HCT116 (cell line): ENCODE results near the gene NALCN.

Experiments
- CEBPB ChIP-seq: IDR thresholded peaks from 2 replicates; pipeline ENCODE4 v1.6.1; 2012; ENCODE audit warnings: low read depth
- EGR1 ChIP-seq: IDR thresholded peaks from 2 replicates; pipeline ENCODE4 v1.6.1; 2012; ENCODE audit warnings: low read depth
- EZH2 ChIP-seq: fragments of 200-600 bp; sonication (generic); IDR thresholded peaks from 2 replicates; pipeline ENCODE4 v1.6.1; 2017; ENCODE audit warnings: antibody characterized with exemption, mixed run types
- EZH2phosphoT487 ChIP-seq: fragments of 200-600 bp; IDR thresholded peaks from 2 replicates; pipeline ENCODE4 v1.6.1; 2018; ENCODE audit warnings: antibody characterized with exemption, borderline replicate concordance
- POLR2A ChIP-seq: IDR thresholded peaks from 2 replicates; pipeline ENCODE4 v1.7.0; 2011; ENCODE audit warnings: borderline replicate concordance; ENCODE audit not compliant: insufficient read depth, insufficient read length; ENCODE audit errors: extremely low read depth
- POLR2AphosphoS5 ChIP-seq: IDR thresholded peaks from 2 replicates; pipeline ENCODE4 v1.6.1; 2011; ENCODE audit warnings: mild to moderate bottlenecking, low read depth, low read length, moderate library complexity
- RAD21 ChIP-seq: IDR thresholded peaks from 2 replicates; pipeline ENCODE4 v1.6.1; 2012; ENCODE audit warnings: low read depth, mild to moderate bottlenecking
- SRF ChIP-seq: IDR thresholded peaks from 2 replicates; pipeline ENCODE4 v1.6.1; 2012; ENCODE audit warnings: low read depth
- YY1 ChIP-seq: IDR thresholded peaks from 2 replicates; pipeline ENCODE4 v1.6.1; 2011; ENCODE audit warnings: low read length, low read depth, moderate library complexity, mild to moderate bottlenecking; ENCODE audit not compliant: insufficient replicate concordance; ENCODE audit errors: extremely low read depth
- TF ChIP-seq, protein P1 (sequence below), 3 experiments: fragments of 200-600 bp in 1 of 3; sonication (generic) in 1 of 3; IDR thresholded peaks in 2 of 3; conservative IDR thresholded peaks in 1 of 3; 2 replicates each; pipeline ENCODE4 v1.5.1; 2012 to 2017; ENCODE audit warnings: low read depth in 2 of 3, low read length in 2 of 3, antibody characterized with exemption in 1 of 3, borderline replicate concordance in 1 of 3, control low read depth in 1 of 3, mild to moderate bottlenecking in 1 of 3, mixed read lengths in 1 of 3, mixed run types in 1 of 3, moderate library complexity in 1 of 3; ENCODE audit not compliant: insufficient read depth in 1 of 3
- TF ChIP-seq, protein P2 (sequence below): IDR thresholded peaks from 2 replicates; pipeline ENCODE4 v1.6.1; 2012; ENCODE audit warnings: low read depth

DNA sequence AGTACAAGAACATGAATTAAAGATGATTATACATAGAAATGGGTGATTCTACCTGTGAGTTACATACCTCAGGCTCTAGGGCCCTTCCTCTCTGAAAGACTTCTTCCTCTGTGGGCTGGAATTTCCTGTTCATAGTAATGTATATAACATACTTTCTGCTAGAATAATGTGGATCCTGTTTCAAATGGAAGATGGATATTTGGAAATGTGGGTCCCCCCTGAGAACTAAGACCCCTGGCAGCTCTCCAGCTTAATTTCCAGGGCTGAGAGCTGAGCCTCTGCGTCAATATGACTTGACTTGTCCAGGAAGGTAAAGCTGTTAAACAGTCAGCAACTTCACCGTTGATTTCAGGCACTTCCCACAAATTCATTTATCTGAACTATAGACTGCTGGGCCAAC is 296.3 kb downstream of the NALCN start:
- TF ChIP-seq EGR1 (no peak), SRF (no peak), EZH2 (no peak), EZH2phosphoT487 (no peak), POLR2AphosphoS5 (no peak), CEBPB (no peak), YY1 (no peak), POLR2A (no peak), RAD21 (no peak)
- TF ChIP-seq, protein P1, sequence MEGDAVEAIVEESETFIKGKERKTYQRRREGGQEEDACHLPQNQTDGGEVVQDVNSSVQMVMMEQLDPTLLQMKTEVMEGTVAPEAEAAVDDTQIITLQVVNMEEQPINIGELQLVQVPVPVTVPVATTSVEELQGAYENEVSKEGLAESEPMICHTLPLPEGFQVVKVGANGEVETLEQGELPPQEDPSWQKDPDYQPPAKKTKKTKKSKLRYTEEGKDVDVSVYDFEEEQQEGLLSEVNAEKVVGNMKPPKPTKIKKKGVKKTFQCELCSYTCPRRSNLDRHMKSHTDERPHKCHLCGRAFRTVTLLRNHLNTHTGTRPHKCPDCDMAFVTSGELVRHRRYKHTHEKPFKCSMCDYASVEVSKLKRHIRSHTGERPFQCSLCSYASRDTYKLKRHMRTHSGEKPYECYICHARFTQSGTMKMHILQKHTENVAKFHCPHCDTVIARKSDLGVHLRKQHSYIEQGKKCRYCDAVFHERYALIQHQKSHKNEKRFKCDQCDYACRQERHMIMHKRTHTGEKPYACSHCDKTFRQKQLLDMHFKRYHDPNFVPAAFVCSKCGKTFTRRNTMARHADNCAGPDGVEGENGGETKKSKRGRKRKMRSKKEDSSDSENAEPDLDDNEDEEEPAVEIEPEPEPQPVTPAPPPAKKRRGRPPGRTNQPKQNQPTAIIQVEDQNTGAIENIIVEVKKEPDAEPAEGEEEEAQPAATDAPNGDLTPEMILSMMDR (IDR thresholded peaks at IDR 0.05 in 2 of 3, conservative IDR thresholded peaks at IDR 0.05 in 1 of 3; ENCODE audit: borderline replicate concordance in 1 of 3, insufficient read depth in 1 of 3, low read depth in 2 of 3, low read length in 2 of 3), result no peak
- TF ChIP-seq, protein P2, sequence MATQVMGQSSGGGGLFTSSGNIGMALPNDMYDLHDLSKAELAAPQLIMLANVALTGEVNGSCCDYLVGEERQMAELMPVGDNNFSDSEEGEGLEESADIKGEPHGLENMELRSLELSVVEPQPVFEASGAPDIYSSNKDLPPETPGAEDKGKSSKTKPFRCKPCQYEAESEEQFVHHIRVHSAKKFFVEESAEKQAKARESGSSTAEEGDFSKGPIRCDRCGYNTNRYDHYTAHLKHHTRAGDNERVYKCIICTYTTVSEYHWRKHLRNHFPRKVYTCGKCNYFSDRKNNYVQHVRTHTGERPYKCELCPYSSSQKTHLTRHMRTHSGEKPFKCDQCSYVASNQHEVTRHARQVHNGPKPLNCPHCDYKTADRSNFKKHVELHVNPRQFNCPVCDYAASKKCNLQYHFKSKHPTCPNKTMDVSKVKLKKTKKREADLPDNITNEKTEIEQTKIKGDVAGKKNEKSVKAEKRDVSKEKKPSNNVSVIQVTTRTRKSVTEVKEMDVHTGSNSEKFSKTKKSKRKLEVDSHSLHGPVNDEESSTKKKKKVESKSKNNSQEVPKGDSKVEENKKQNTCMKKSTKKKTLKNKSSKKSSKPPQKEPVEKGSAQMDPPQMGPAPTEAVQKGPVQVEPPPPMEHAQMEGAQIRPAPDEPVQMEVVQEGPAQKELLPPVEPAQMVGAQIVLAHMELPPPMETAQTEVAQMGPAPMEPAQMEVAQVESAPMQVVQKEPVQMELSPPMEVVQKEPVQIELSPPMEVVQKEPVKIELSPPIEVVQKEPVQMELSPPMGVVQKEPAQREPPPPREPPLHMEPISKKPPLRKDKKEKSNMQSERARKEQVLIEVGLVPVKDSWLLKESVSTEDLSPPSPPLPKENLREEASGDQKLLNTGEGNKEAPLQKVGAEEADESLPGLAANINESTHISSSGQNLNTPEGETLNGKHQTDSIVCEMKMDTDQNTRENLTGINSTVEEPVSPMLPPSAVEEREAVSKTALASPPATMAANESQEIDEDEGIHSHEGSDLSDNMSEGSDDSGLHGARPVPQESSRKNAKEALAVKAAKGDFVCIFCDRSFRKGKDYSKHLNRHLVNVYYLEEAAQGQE, result no peak
